ENCODE results near the gene ERC1. TPM values are rescaled to one million over a fixed set of nuclear protein-coding genes. Genes with fewer than 3 reads are reported as not detected.

Gene ERC1
- total RNA-seq, 1 experiment from 2014 or later, result 12.3 TPM

DNA sequence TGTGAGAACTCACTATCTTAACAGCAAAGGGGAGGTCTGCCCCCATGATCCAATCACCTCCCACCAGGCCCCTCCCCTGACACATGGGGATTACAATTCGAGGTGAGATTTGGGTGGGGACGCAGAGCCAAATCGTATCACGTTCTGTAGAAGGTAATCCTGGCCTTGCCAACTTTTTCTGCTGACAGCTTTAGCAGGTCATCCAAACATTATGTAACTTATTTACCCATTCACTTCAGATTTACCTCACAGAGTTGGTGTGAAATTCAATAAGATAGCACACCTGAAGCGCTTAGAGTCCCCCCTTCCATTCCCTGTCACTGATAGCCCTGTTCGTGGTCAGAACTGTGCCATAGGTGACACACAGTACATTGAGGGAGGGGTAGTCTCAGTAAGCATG, 384.3 kb downstream of the ERC1 start:
- Histone ChIP-seq H3K27ac (ENCODE audit: low read length) (no peak overlapping the region), H2AFZ (ENCODE audit: low read length) (no peak overlapping the region), H3K4me1 (ENCODE audit: insufficient read depth, low read length) (no peaks in the 10 kb centered on the region), H3K27me3 (ENCODE audit: low read length) (no peaks in the 10 kb centered on the region), H3K9me2 (replicated peaks; ENCODE audit: low read length) (no peaks in the 10 kb centered on the region), H3K79me2 (ENCODE audit: low read length) (no peaks in the 10 kb centered on the region), H3K36me3 (ENCODE audit: low read depth, low read length) (no peaks in the 10 kb centered on the region), H3K4me2 (ENCODE audit: low read length) (no peak overlapping the region), H3F3A (ENCODE audit: low read length, unreplicated experiment) (no peaks in the 10 kb centered on the region), H4K20me1 (ENCODE audit: low read length) (no peaks in the 10 kb centered on the region), H3K9me3 (ENCODE audit: low read length) (no peaks in the 10 kb centered on the region), H3K4me3 (ENCODE audit: low read length) (no peak overlapping the region), H3K9ac (ENCODE audit: low read length) (no peak overlapping the region)
- TF ChIP-seq EZH2phosphoT487 (IDR thresholded peaks at IDR 0.05; ENCODE audit: borderline replicate concordance, low read length), result no peak
- ChIA-PET CTCF (no interaction called here), POLR2A (ENCODE audit: unreplicated experiment) (no interaction called here)
- BruUV-seq (replicated peaks), result no TSS peak
- DNase-seq (no peak), ATAC-seq (no peak)
- intact Hi-C loops (cut with micrococcal nuclease), result no loop called here

DNA sequence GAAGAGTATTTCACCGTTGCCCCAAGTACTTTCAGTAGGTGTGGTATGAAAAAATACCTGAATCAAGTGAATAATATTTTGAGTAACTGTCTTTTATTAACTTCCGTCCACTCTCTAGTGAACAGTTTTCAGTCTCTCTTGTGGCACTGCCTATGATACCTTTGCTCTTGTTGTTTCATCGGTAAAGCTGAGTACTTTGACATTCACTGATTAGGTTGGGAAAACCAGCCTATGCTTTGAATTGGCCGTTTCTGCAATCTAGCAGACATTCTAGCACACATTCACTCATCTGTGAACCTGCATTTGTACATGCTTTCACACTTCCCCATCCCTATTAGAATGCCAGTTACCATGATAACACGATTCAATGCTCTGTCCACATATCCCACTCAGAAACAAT, 386.1 kb downstream of the ERC1 start:
- Histone ChIP-seq H3K36me3 (ENCODE audit: low read depth, low read length) (no peaks in the 10 kb centered on the region), H3K9me3 (ENCODE audit: low read length) (no peaks in the 10 kb centered on the region), H3K27ac (ENCODE audit: low read length) (no peak overlapping the region), H3K4me3 (ENCODE audit: low read length) (no peak overlapping the region), H4K20me1 (ENCODE audit: low read length) (no peaks in the 10 kb centered on the region), H3K79me2 (ENCODE audit: low read length) (no peaks in the 10 kb centered on the region), H3K4me2 (ENCODE audit: low read length) (no peak overlapping the region), H3F3A (ENCODE audit: low read length, unreplicated experiment) (no peaks in the 10 kb centered on the region), H3K9me2 (replicated peaks; ENCODE audit: low read length) (no peaks in the 10 kb centered on the region), H3K27me3 (ENCODE audit: low read length) (no peaks in the 10 kb centered on the region), H3K9ac (ENCODE audit: low read length) (no peak overlapping the region), H2AFZ (ENCODE audit: low read length) (no peak overlapping the region), H3K4me1 (ENCODE audit: insufficient read depth, low read length) (no peaks in the 10 kb centered on the region)
- no peak for ATAC-seq
- DNase-seq, result no peak
- intact Hi-C loops (cut with micrococcal nuclease), result no loop called here
- BruUV-seq (replicated peaks), result no TSS peak
- ChIA-PET CTCF (no interaction called here), POLR2A (ENCODE audit: unreplicated experiment) (no interaction called here)
- TF ChIP-seq EZH2phosphoT487 (IDR thresholded peaks at IDR 0.05; ENCODE audit: borderline replicate concordance, low read length) (no peak), EZH2 (IDR thresholded peaks at IDR 0.05; ENCODE audit: low read length, unreplicated experiment) (no peak)
- TF ChIP-seq, protein P1, sequence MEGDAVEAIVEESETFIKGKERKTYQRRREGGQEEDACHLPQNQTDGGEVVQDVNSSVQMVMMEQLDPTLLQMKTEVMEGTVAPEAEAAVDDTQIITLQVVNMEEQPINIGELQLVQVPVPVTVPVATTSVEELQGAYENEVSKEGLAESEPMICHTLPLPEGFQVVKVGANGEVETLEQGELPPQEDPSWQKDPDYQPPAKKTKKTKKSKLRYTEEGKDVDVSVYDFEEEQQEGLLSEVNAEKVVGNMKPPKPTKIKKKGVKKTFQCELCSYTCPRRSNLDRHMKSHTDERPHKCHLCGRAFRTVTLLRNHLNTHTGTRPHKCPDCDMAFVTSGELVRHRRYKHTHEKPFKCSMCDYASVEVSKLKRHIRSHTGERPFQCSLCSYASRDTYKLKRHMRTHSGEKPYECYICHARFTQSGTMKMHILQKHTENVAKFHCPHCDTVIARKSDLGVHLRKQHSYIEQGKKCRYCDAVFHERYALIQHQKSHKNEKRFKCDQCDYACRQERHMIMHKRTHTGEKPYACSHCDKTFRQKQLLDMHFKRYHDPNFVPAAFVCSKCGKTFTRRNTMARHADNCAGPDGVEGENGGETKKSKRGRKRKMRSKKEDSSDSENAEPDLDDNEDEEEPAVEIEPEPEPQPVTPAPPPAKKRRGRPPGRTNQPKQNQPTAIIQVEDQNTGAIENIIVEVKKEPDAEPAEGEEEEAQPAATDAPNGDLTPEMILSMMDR (conservative IDR thresholded peaks at IDR 0.05; ENCODE audit: low read depth, low read length), result no peak

DNA sequence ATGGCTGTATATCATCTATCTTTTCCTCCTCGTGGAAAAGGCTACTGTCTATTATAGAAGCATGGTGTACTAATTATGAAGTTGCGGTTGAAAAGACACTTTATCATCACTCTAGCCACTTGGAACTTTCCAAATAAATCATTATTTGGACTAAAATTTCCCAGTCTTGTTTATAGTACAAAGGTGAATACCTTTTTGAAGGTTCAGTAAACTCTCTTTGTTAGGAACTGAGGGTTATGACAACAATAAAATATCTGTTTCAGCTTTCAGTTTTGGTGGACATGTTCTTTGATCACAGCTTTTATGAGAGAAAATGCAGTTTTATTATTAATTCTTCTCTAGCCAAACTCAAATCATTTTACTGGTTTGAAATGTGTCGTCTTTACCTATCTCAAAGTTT, 386.7 kb downstream of the ERC1 start:
- H2AFZ ChIP-seq (ENCODE audit: low read length), result no peak overlapping the region
- ChIA-PET CTCF (no interaction called here), POLR2A (ENCODE audit: unreplicated experiment) (no interaction called here)
- no peaks in the 10 kb centered on the region for H3K79me2 ChIP-seq (ENCODE audit: low read length)
- H3K27me3 ChIP-seq (ENCODE audit: low read length), result no peaks in the 10 kb centered on the region
- intact Hi-C loops (cut with micrococcal nuclease), result no loop called here
- H4K20me1 ChIP-seq (ENCODE audit: low read length), result no peaks in the 10 kb centered on the region
- ATAC-seq, result no peak
- no peaks in the 10 kb centered on the region for H3K9me3 ChIP-seq (ENCODE audit: low read length)
- no peaks in the 10 kb centered on the region for H3F3A ChIP-seq (ENCODE audit: low read length, unreplicated experiment)
- no peak overlapping the region for H3K27ac ChIP-seq (ENCODE audit: low read length)
- H3K9ac ChIP-seq (ENCODE audit: low read length), result no peak overlapping the region
- no peak overlapping the region for H3K4me2 ChIP-seq (ENCODE audit: low read length)
- BruUV-seq (replicated peaks), result no TSS peak
- no peak for DNase-seq
- H3K4me1 ChIP-seq (ENCODE audit: insufficient read depth, low read length), result no peaks in the 10 kb centered on the region
- H3K36me3 ChIP-seq (ENCODE audit: low read depth, low read length), result no peaks in the 10 kb centered on the region
- H3K4me3 ChIP-seq (ENCODE audit: low read length), result no peak overlapping the region
- TF ChIP-seq, protein P1 (conservative IDR thresholded peaks at IDR 0.05; ENCODE audit: low read depth, low read length), result no peak
- no peak for TF ChIP-seq EZH2 (IDR thresholded peaks at IDR 0.05; ENCODE audit: low read length, unreplicated experiment)
- TF ChIP-seq EZH2phosphoT487 (IDR thresholded peaks at IDR 0.05; ENCODE audit: borderline replicate concordance, low read length), result no peak
- H3K9me2 ChIP-seq (replicated peaks; ENCODE audit: low read length), result no peaks in the 10 kb centered on the region
